Measurements from ENCODE around the gene SDK2.

DNA sequence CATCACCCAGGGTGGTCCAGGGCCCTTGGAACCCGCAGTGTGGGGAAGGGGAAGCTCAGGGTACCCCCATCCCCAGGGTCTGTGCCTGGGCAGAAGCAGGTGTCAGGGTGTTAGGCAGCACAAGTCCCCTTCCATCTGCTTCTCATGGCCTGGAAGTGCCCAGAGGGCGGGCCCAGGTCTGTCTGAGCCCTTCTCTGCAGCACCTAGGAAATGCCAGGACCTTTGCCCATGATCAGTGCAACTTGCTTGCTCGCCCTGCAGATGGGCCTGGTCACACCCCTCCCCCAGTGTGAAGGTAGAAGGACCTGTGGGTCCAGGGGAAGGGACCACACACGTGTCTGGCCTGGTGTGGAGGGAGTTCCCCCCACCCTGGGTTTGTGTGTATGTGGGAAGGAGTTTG is 174.9 kb downstream of the SDK2 start:
- TF ChIP-seq LEF1 (IDR thresholded peaks at IDR 0.05; ENCODE audit: borderline replicate concordance) = no peak
- TF ChIP-seq HDGF (IDR thresholded peaks at IDR 0.05; ENCODE audit: borderline replicate concordance) = no peak
- no peak for TF ChIP-seq SP1 (IDR thresholded peaks at IDR 0.05)
- no peak for TF ChIP-seq NFRKB (IDR thresholded peaks at IDR 0.05)
- TF ChIP-seq L3MBTL2 (conservative IDR thresholded peaks at IDR 0.05) = no peak
- TF ChIP-seq FOXM1 (IDR thresholded peaks at IDR 0.05; ENCODE audit: borderline replicate concordance) = no peak
- no peak for TF ChIP-seq ELF4 (IDR thresholded peaks at IDR 0.05)
- no peak for TF ChIP-seq SUZ12 (IDR thresholded peaks at IDR 0.05)
- TF ChIP-seq FOXK2 (IDR thresholded peaks at IDR 0.05) = no peak
- no peak for TF ChIP-seq BHLHE40 (IDR thresholded peaks at IDR 0.05; ENCODE audit: borderline replicate concordance)
- TF ChIP-seq FOXA1 (IDR thresholded peaks at IDR 0.05) = no peak
- TF ChIP-seq ZNF384 (IDR thresholded peaks at IDR 0.05) = no peak
- TF ChIP-seq PKNOX1 (IDR thresholded peaks at IDR 0.05) = no peak
